ENCODE results near the gene OSBP2.

The OSBP2 gene

DNA sequence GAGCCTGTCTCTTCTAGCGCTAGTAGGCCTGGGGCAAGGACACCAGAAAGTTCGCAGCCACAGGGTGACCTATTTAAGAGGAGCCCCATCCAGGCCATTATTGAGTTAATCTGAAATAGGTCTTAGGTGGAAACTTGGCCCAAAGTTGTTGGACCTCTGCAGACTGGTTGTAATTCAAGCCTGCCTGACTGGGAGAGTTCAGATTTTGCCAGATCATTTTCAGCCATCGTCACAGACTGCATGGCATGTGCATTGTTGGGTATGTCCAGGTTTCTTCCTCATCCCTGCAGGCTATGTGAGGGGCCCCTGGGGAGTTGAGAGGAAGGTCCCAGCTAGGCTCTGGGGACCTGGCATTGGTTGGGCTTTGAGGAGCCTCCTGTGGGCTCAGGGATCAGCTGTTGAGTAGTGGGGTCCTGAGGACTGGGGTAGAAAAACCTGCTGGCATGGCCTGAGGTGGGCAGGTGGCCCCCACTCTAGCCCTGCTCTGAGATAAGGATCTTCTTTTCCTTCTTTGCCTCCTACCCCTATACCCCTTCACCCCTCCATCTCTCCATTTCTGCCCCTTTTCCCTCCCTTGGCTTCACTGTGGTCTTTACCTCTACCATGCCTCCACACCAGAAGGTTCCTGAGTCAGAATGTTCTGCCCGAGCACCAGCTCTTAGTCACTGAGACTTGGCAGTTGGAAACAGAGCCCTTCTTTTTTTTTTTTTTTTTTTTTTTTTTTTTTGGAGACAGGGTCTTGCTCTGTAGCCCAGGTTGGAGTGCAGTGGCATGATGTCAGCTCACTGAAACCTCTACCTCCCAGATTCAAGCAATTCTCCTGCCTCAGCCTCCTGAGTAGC lies 161.2 kb downstream of the OSBP2 start:
- no peak overlapping the region for H3K4me3 ChIP-seq (ENCODE audit: control insufficient read depth, low read depth, low read length)
- no peak for DNase-seq (ENCODE audit: low read depth)
- no peak for TF ChIP-seq CTCF (IDR thresholded peaks at IDR 0.05; ENCODE audit: control insufficient read depth, insufficient read depth, low read depth, low read length, missing control alignments)

- no peak overlapping the region for H3K4me3 ChIP-seq (ENCODE audit: control insufficient read depth, low read depth, low read length)
- DNase-seq (ENCODE audit: low read depth): no peak
- no peak for TF ChIP-seq CTCF (IDR thresholded peaks at IDR 0.05; ENCODE audit: control insufficient read depth, insufficient read depth, low read depth, low read length, missing control alignments)
These were observed 162.2 kb downstream of the OSBP2 start for GRCh38 chr22:30856741-30857502.

DNA sequence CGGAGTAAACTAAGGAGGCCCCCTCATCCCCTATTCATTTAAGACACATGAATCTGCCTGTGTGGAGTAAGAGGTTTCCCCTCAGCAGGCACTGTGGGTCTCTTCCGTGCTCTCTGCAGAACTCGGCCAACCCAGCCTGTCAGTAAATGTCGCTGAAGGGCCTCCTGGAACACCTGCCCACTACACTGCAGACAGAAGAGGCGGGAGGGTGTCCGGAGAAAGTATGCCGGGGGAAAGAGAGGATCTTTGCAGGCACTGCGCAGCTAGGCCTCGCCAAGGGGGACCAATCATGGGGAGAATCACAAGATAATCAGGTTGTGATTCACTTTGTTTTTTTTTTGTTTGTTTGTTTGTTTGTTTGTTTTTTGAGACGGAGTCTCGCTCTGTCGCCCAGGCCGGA lies 163.1 kb downstream of the OSBP2 start:
- DNase-seq (ENCODE audit: low read depth): no peak
- TF ChIP-seq CTCF (IDR thresholded peaks at IDR 0.05; ENCODE audit: control insufficient read depth, insufficient read depth, low read depth, low read length, missing control alignments): no peak
- no peak overlapping the region for H3K4me3 ChIP-seq (ENCODE audit: control insufficient read depth, low read depth, low read length)

- no peak for TF ChIP-seq CTCF (IDR thresholded peaks at IDR 0.05; ENCODE audit: control insufficient read depth, insufficient read depth, low read depth, low read length, missing control alignments)
- H3K4me3 ChIP-seq (ENCODE audit: control insufficient read depth, low read depth, low read length): no peak overlapping the region
- no peak for DNase-seq (ENCODE audit: low read depth)
These were observed 164.5 kb downstream of the OSBP2 start for GRCh38 chr22:30858976-30859713.

- DNase-seq (ENCODE audit: low read depth): no peak
- no peak for TF ChIP-seq CTCF (IDR thresholded peaks at IDR 0.05; ENCODE audit: control insufficient read depth, insufficient read depth, low read depth, low read length, missing control alignments)
These were observed 165.0 kb downstream of the OSBP2 start for GRCh38 chr22:30859714-30860095.

More at GRCh38 chr22:30859714-30860095, 165.0 kb downstream of the OSBP2 start:
- no peak overlapping the region for H3K4me3 ChIP-seq (ENCODE audit: control insufficient read depth, low read depth, low read length)
